Posterior vena cava (tissue), 2 donors: ENCODE data around the gene TRIM38. TPM values are rescaled to one million over a fixed set of nuclear protein-coding genes. Genes with fewer than 3 reads are reported as not detected.

ENCODE experiments used
- DNase-seq: peaks from one replicate; pipeline ENCODE4 v3.0.0-alpha.2; 2020; ENCODE audit warnings: low spot score
- intact Hi-C, 2 donors: fragments of 100-400 bp; cut with DNase I; formaldehyde crosslinking; loops; one replicate each; pipeline versions ENCODE4 v1.14.1 to v1.14.2; 2022 to 2023
- total RNA-seq, 2 donors: library from RNA; stranded (reverse); fragmentation: NEBNext Ultra II Directional; extraction: Animal tissue kit (Norgen Biotek cat#: 25700); gene quantifications; one replicate each; pipeline ENCODE4 v1.2.1, GENCODE V29; 2021
- donor health status: DM: yes; HTN: yes; CAD: no.
- donor health status: DM: yes; HTN: yes; CAD: no.

Gene TRIM38
- total RNA-seq, 2 donors from 2014 or later, result 13.7 to 13.8 TPM

DNA sequence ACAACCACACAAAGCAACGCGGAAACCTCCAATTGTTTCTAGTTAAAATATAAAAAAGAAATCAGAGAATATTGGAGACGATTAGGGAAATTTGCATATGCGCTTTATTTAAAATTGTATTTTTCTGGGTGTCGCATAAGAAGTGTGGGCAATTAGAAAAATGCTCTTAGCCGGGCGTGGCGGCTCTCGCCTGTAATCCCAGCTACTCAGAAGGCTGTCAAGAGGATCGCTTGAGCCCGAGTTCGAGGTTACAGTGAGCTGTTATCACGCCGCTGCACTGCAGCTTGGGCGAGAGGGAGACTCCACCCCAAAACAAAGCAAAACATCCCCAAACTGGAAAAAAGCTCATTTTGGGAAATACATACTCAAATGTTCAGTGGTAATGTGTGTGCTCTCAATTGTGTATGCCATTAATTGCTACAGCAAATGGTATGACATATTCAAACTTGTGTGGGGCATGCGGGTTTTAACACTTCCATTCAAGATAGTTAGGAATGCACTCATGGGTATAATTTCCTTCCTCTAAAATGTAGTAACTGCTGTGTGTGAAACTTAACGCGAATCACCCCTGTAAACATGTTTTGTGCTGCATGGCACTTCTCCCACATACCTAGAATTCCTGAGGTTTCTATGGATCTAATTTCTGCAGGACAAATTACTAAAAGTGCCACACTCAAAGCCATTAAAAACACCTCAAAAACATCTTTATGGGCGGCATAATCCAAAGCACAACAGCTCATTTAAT, 69.9 kb downstream of the TRIM38 start:
- intact Hi-C loops, result no loop called here
- no peak for DNase-seq

DNA sequence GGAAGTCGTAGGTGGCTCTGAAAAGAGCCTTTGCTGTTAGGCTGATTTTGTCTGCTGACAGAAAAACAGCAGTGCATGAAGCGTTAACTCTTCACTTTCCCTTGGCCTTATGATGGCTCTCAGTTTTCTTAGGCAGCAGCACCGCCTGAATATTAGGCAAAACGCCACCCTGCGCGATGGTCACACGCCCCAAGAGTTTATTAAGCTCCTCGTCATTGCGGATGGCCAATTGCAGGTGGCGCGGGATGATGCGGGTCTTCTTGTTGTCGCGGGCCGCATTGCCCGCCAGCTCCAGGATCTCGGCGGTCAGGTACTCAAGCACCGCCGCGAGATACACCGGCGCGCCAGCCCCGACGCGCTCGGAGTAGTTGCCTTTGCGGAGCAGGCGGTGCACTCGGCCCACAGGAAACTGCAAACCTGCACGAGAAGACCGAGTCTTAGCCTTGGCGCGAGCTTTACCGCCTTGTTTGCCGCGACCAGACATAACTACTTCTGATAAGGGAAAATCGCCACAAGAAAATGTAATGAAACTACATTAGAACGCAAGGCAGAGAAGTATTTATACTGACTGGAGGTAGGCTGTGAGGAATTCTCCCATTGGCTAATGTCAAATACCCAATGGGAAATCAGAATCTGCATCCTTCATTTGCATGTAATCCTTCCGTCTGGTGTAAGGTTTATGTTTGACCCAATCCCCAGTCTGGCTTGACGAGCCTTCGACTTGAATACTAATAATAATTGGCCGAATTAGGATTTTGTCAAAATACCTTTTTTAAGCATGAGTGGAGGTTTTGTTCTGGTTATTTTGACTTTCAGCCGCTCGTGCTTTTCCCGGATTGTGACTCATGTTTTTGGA, 70.7 kb downstream of the TRIM38 start:
- peak; percentile 83 for DNase-seq
- intact Hi-C loops, result no loop called here

DNA sequence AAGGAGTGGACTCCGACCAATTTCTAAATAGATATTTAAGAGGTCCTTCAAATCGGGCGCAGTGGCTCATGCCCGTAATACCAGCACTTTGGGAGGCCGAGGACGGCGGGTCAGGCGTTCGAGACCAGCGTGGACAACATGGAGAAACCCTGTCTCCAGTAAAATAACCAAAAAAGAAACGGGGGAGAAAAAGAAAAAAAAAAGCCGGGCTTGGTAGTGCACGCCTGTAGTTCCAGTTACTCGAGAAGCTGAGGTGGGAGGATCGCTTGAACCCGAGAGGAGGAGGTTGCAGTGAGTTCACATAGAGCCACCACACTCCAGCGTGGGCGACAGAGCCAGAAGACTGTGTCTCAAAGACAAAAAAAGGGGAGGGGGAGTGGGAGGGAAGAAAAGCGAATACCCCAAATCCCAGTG, 71.3 kb downstream of the TRIM38 start:
- intact Hi-C loops, result no loop called here
- DNase-seq, result peak; percentile 90

DNA sequence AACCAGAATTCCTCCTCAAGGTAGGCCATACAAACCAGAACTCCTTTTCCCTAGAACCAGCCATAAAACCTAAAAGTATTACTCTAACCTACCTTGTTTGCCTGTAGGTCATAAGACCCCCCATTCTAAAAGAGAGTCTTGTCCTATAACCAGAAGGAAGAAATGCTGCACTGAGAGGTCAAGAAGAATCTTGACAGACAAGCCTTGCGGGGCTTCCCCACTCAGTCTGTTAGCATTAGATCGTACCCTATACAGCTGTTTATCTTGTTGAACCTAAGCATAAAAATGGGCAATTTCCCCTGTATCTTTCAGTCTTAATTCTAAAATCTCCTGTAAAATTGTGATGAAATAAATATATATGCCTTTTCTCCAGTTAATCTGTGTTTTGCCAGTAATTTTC, 72.3 kb downstream of the TRIM38 start:
- intact Hi-C loops, result no loop called here
- no peak for DNase-seq

Other genes with a start within 250 kb of the TRIM38 start
- not detected for gene SLC17A4, start 208.1 kb upstream of the TRIM38 start, total RNA-seq
- not detected for gene SLC17A1, start 130.8 kb upstream of the TRIM38 start, total RNA-seq
- gene SLC17A3, start 88.6 kb upstream of the TRIM38 start, total RNA-seq, result not detected
- not detected for gene SLC17A2, start 32.1 kb upstream of the TRIM38 start, total RNA-seq
- 10 to 100 TPM in 1 of 2 donors, 1 to 10 TPM in 1; 5.5 to 11.8 TPM for gene HFE, start 124.6 kb downstream of the TRIM38 start, total RNA-seq